ENCODE data around the gene SMARCA4. TPM values are rescaled to one million over a fixed set of nuclear protein-coding genes. Genes with fewer than 3 reads are reported as not detected.

The SMARCA4 gene
- total and polyA plus RNA-seq, 2 donors from 2014 or later, result 59.8 to 124 TPM

DNA sequence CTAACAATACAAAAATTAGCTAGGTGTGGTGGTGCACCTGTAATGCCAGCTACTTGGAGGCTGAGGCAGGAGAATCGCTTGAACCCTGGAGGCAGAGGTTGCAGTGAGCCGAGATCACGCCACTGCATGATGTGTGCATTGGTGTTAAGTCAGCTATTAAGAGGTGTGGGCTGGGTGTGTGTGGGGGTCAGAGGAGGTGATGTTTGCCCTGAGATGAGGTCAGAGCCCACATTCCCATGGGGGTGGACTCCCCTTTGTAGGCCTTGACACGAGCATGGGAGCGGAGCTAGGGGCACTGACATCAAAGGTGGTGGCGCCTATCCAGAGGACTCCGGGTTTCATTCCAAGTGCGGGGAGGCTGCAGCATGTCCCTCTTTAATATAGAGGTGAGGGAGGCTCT lies 93.8 kb downstream of the SMARCA4 start:
- no peak for FAIRE-seq
- H3K36me3 ChIP-seq (ENCODE audit: control insufficient read depth in 2 of 3, insufficient read depth in 3 of 3, low read length in 3 of 3), result peaks cover 2 to 24% (median 10%) of the 10 kb centered on the region in 3 donors

DNA sequence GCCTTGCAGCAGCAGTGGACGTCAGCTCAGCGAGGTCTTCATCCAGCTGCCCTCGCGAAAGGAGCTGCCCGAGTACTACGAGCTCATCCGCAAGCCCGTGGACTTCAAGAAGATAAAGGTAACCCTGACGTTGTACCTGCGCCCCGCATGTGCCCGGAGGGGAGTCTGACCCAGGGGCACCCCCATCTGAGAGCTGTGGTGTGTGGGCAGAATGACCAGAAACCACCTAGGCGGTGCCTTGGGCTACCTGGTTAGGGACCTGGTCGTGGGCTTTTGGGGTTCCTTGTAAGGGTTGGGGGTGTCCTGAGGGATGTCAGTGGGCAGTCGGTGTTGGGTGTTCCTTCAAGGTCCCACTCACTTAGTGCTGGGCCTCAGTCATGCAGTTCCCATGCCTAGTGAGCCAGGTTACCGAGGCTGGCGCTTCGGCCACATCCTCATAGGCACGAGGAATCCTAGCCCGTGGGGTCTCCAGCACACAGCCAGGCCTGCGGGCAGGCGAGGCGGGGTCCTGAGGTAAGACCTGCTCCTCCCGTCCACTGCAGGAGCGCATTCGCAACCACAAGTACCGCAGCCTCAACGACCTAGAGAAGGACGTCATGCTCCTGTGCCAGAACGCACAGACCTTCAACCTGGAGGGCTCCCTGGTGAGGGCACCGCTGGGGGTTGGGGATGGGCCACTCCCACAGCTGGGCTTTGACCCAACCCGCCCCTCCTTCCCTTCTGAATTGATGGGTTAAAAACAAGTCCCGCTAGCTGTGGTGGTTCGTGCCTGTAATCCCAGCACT lies 97.6 kb downstream of the SMARCA4 start:
- no peaks in the 10 kb centered on the region for H3K4me1 ChIP-seq (ENCODE audit: control insufficient read depth in 2 of 3, insufficient read depth in 2 of 3, low read depth in 1 of 3, low read length in 3 of 3)
- FAIRE-seq (no peak), DNase-seq (no peak)
- no peaks in the 10 kb centered on the region for H3K9me3 ChIP-seq (ENCODE audit: control insufficient read depth in 2 of 3, insufficient read depth in 1 of 3, low read length in 3 of 3)
- no peak overlapping the region for H3K9ac ChIP-seq (ENCODE audit: low read length in 3 of 3)
- TF ChIP-seq, protein P1, sequence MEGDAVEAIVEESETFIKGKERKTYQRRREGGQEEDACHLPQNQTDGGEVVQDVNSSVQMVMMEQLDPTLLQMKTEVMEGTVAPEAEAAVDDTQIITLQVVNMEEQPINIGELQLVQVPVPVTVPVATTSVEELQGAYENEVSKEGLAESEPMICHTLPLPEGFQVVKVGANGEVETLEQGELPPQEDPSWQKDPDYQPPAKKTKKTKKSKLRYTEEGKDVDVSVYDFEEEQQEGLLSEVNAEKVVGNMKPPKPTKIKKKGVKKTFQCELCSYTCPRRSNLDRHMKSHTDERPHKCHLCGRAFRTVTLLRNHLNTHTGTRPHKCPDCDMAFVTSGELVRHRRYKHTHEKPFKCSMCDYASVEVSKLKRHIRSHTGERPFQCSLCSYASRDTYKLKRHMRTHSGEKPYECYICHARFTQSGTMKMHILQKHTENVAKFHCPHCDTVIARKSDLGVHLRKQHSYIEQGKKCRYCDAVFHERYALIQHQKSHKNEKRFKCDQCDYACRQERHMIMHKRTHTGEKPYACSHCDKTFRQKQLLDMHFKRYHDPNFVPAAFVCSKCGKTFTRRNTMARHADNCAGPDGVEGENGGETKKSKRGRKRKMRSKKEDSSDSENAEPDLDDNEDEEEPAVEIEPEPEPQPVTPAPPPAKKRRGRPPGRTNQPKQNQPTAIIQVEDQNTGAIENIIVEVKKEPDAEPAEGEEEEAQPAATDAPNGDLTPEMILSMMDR (IDR thresholded peaks at IDR 0.05; ENCODE audit: borderline replicate concordance, extremely low read depth, insufficient read depth), result no peak
- no peak overlapping the region for H3K4me3 ChIP-seq (ENCODE audit: low read length in 3 of 3)
- H3K27ac ChIP-seq (ENCODE audit: low read depth in 2 of 2, low read length in 2 of 2), result no peak overlapping the region
- intact Hi-C loops (cut with DNase I), result no loop called here
- H3K36me3 ChIP-seq (ENCODE audit: control insufficient read depth in 2 of 3, insufficient read depth in 3 of 3, low read length in 3 of 3), result peaks cover 2 to 22% (median 9%) of the 10 kb centered on the region in 3 donors
- no peaks in the 10 kb centered on the region for H3K27me3 ChIP-seq (ENCODE audit: control insufficient read depth, insufficient read depth, low read length)

More for the DNA sequence above, 93.8 kb downstream of the SMARCA4 start:
- no peak overlapping the region for H3K27ac ChIP-seq (ENCODE audit: low read depth in 2 of 2, low read length in 2 of 2)
- no peak for DNase-seq
- intact Hi-C loops (cut with DNase I), result no loop called here
- no peak overlapping the region for H3K9ac ChIP-seq (ENCODE audit: low read length in 3 of 3)
- H3K27me3 ChIP-seq (ENCODE audit: control insufficient read depth, insufficient read depth, low read length), result no peaks in the 10 kb centered on the region
- H3K4me3 ChIP-seq (ENCODE audit: low read length in 3 of 3), result no peak overlapping the region
- no peaks in the 10 kb centered on the region for H3K4me1 ChIP-seq (ENCODE audit: control insufficient read depth in 2 of 3, insufficient read depth in 2 of 3, low read depth in 1 of 3, low read length in 3 of 3)
- TF ChIP-seq, protein P1 (IDR thresholded peaks at IDR 0.05; ENCODE audit: borderline replicate concordance, extremely low read depth, insufficient read depth), result no peak
- H3K9me3 ChIP-seq (ENCODE audit: control insufficient read depth in 2 of 3, insufficient read depth in 1 of 3, low read length in 3 of 3), result no peaks in the 10 kb centered on the region

DNA sequence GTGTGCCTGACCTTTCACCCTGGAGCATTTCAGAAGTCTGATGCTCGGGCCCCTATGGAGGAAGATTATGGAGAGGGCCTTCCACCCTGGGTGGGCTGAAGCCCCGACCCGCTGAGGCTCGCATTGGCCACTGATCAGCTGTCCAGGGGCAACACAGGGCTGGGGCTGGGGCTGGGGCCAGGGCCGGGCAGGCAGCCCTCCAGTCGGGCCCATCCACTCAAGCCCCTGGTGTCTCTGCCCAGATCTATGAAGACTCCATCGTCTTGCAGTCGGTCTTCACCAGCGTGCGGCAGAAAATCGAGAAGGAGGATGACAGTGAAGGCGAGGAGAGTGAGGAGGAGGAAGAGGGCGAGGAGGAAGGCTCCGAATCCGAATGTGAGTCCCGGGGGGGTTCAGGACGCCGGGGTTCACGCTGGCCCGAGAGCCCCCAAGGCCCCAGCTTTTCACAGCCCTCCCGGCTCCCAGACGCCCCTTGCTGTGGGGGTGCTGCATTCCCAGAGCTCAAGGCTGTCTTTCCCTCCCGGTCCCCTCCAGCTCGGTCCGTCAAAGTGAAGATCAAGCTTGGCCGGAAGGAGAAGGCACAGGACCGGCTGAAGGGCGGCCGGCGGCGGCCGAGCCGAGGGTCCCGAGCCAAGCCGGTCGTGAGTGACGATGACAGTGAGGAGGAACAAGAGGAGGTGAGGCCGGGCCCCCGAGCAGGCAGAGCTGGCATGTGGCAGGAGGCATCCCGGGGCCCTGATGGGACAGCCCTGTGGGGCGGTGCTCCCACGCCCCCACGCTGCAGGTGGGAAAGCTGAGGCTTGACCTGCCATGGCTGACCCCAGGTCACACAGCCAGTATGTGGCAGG lies 98.9 kb downstream of the SMARCA4 start:
- Histone ChIP-seq H3K4me3 (ENCODE audit: low read length in 3 of 3) (no peak overlapping the region), H3K36me3 (ENCODE audit: control insufficient read depth in 2 of 3, insufficient read depth in 3 of 3, low read length in 3 of 3) (peaks cover 0 to 21% (median 5%) of the 10 kb centered on the region in 3 donors), H3K4me1 (ENCODE audit: control insufficient read depth in 2 of 3, insufficient read depth in 2 of 3, low read depth in 1 of 3, low read length in 3 of 3) (no peaks in the 10 kb centered on the region), H3K27ac (ENCODE audit: low read depth in 2 of 2, low read length in 2 of 2) (no peak overlapping the region), H3K9me3 (ENCODE audit: control insufficient read depth in 2 of 3, insufficient read depth in 1 of 3, low read length in 3 of 3) (no peaks in the 10 kb centered on the region), H3K9ac (ENCODE audit: low read length in 3 of 3) (no peak overlapping the region), H3K27me3 (ENCODE audit: control insufficient read depth, insufficient read depth, low read length) (no peaks in the 10 kb centered on the region)
- DNase-seq (no peak), FAIRE-seq (no peak)
- TF ChIP-seq, protein P1 (IDR thresholded peaks at IDR 0.05; ENCODE audit: borderline replicate concordance, extremely low read depth, insufficient read depth), result no peak
- intact Hi-C loops (cut with DNase I), result no loop called here

Data from kidney (tissue), 14 donors.